ENCODE measurements around the gene TRMT2A. TPM values are rescaled to one million over a fixed set of nuclear protein-coding genes. Genes with fewer than 3 reads are reported as not detected.
"Not testable (repeated sequence)": the region's sequence is repeated elsewhere in the genome, so short reads cannot be mapped to it uniquely, and the experiment has no call there.

Gene TRMT2A
- polyA plus RNA-seq, 1 of the 3 experiments (the other 2 are of a cell fraction): 54.6 TPM

GRCh38 chr22:20069331-20070042 is 47.5 kb downstream of the TRMT2A start:
- H3K27ac ChIP-seq (ENCODE audit: low read depth in 2 of 2, low read length in 1 of 2): no peak overlapping the region
- H3K36me3 ChIP-seq (replicated peaks in 1 of 2; ENCODE audit: control insufficient read depth in 1 of 2, insufficient read depth in 2 of 2, low read length in 1 of 2): peaks cover 0 to 3% of the 10 kb centered on the region in 2 experiments
- H3K4me1 ChIP-seq (ENCODE audit: control insufficient read depth in 1 of 2, insufficient read depth in 2 of 2, low read depth in 1 of 2, low read length in 1 of 2): no peaks in the 10 kb centered on the region
- H4K20me1 ChIP-seq (ENCODE audit: insufficient read depth): no peaks in the 10 kb centered on the region
- H3K4me3 ChIP-seq (ENCODE audit: low read depth in 2 of 2, low read length in 1 of 2): no peak overlapping the region
- 93% methylated on average over 5 of the region's 7 CpGs for WGBS (ENCODE audit: low lambda C conversion rate)
- TF ChIP-seq PBX3 (IDR thresholded peaks at IDR 0.05): no peak
- TF ChIP-seq TEAD4 (IDR thresholded peaks at IDR 0.05; ENCODE audit: borderline replicate concordance, insufficient read depth): no peak
- TF ChIP-seq GABPA (IDR thresholded peaks at IDR 0.05; ENCODE audit: low read depth): no peak
- TF ChIP-seq ELF1 (IDR thresholded peaks at IDR 0.05): no peak
- no peak for TF ChIP-seq POLR2AphosphoS5 (IDR thresholded peaks at IDR 0.05; ENCODE audit: low read depth, low read length)
- TF ChIP-seq NRF1 (IDR thresholded peaks at IDR 0.05; ENCODE audit: low read depth, low read length): no peak
- H3K79me2 ChIP-seq (ENCODE audit: insufficient read depth): no peaks in the 10 kb centered on the region
- ChIA-PET POLR2A (no interaction called here), CTCF (interaction anchor here (0.8 kb wide), 1 partner anchor 56 kb away, joined by 3 read pairs; no protein-coding TSS in a partner anchor)
- H3K9me2 ChIP-seq: no peaks in the 10 kb centered on the region
- no peak for DNase-seq
- H3K9ac ChIP-seq: no peak overlapping the region
- H3K27me3 ChIP-seq (ENCODE audit: insufficient read depth): no peaks in the 10 kb centered on the region
- no peaks in the 10 kb centered on the region for H3F3A ChIP-seq (replicated peaks; ENCODE audit: insufficient read depth)
- no peaks in the 10 kb centered on the region for H3K9me3 ChIP-seq
- no peak overlapping the region for H2AFZ ChIP-seq (ENCODE audit: low read depth)
- H3K4me2 ChIP-seq: no peak overlapping the region

- Histone ChIP-seq H2AFZ (ENCODE audit: low read depth) (no peak overlapping the region), H3K9ac (no peak overlapping the region), H3K4me2 (no peak overlapping the region), H3K27me3 (ENCODE audit: insufficient read depth) (no peaks in the 10 kb centered on the region), H3K36me3 (replicated peaks in 1 of 2; ENCODE audit: control insufficient read depth in 1 of 2, insufficient read depth in 2 of 2, low read length in 1 of 2) (peaks cover 0 to 3% of the 10 kb centered on the region in 2 experiments), H3F3A (replicated peaks; ENCODE audit: insufficient read depth) (no peaks in the 10 kb centered on the region), H3K9me3 (no peaks in the 10 kb centered on the region), H3K4me1 (ENCODE audit: control insufficient read depth in 1 of 2, insufficient read depth in 2 of 2, low read depth in 1 of 2, low read length in 1 of 2) (no peaks in the 10 kb centered on the region), H3K27ac (ENCODE audit: low read depth in 2 of 2, low read length in 1 of 2) (no peak overlapping the region), H3K79me2 (ENCODE audit: insufficient read depth) (no peaks in the 10 kb centered on the region), H3K9me2 (no peaks in the 10 kb centered on the region), H3K4me3 (ENCODE audit: low read depth in 2 of 2, low read length in 1 of 2) (no peak overlapping the region), H4K20me1 (ENCODE audit: insufficient read depth) (no peaks in the 10 kb centered on the region)
- TF ChIP-seq RXRA (IDR thresholded peaks at IDR 0.05; ENCODE audit: borderline replicate concordance, low read depth) (no peak), PBX3 (IDR thresholded peaks at IDR 0.05) (no peak), SMC3 (IDR thresholded peaks at IDR 0.05; ENCODE audit: low read depth, low read length) (no peak), USF2 (IDR thresholded peaks at IDR 0.05; ENCODE audit: borderline replicate concordance, low read depth, low read length) (no peak), FOXJ3 (CRISPR knock-in tag; IDR thresholded peaks at IDR 0.05) (no peak), RCOR1 (IDR thresholded peaks at IDR 0.05; ENCODE audit: low read length) (no peak), SIN3A (IDR thresholded peaks at IDR 0.05; ENCODE audit: borderline replicate concordance, low read depth, low read length) (no peak), NRF1 (IDR thresholded peaks at IDR 0.05; ENCODE audit: low read depth, low read length) (no peak), EZH2phosphoT487 (IDR thresholded peaks at IDR 0.05; ENCODE audit: borderline replicate concordance, low read depth) (no peak), CHD2 (IDR thresholded peaks at IDR 0.05; ENCODE audit: low read length, partially characterized antibody) (no peak), IRF3 (IDR thresholded peaks at IDR 0.05; ENCODE audit: low read depth, low read length) (no peak)
- ChIA-PET POLR2A (interaction anchor here (0.8 kb wide), 1 partner anchor 11 kb away, joined by 3 read pairs; the partner anchor contains the start of gene DGCR8), CTCF (no interaction called here)
- 85% methylated on average over 3 of the region's 7 CpGs for WGBS (ENCODE audit: low lambda C conversion rate)
- no peak for DNase-seq
These were observed 48.4 kb downstream of the TRMT2A start for GRCh38 chr22:20068640-20069039.

GRCh38 chr22:20067384-20067682 is 49.7 kb downstream of the TRMT2A start:
- H3K9me3 ChIP-seq; H3K9ac ChIP-seq; H3K27me3 ChIP-seq (ENCODE audit: insufficient read depth); H3K4me2 ChIP-seq; H3K4me1 ChIP-seq (ENCODE audit: control insufficient read depth in 1 of 2, insufficient read depth in 2 of 2, low read depth in 1 of 2, low read length in 1 of 2); H3K9me2 ChIP-seq; H3K79me2 ChIP-seq (ENCODE audit: insufficient read depth); H4K20me1 ChIP-seq (ENCODE audit: insufficient read depth); CTCF ChIA-PET; H3K36me3 ChIP-seq (replicated peaks in 1 of 2; ENCODE audit: control insufficient read depth in 1 of 2, insufficient read depth in 2 of 2, low read length in 1 of 2); H2AFZ ChIP-seq (ENCODE audit: low read depth); H3K4me3 ChIP-seq (ENCODE audit: low read depth in 2 of 2, low read length in 1 of 2); DNase-seq; H3K27ac ChIP-seq (ENCODE audit: low read depth in 2 of 2, low read length in 1 of 2); H3F3A ChIP-seq (replicated peaks; ENCODE audit: insufficient read depth): not testable (repeated sequence)
- POLR2A ChIA-PET: interaction anchor here (0.6 to 0.7 kb wide), 2 partner anchors 23 to 37 kb away, joined by 3 read pairs; no protein-coding TSS in a partner anchor
- 96% methylated on average over 3 of the region's 3 CpGs for WGBS (ENCODE audit: low lambda C conversion rate)

Measured in SK-N-SH (cell line).